ENCODE results near the gene CLEC10A.

GRCh38 chr17:7081341-7082062, 1.5 kb upstream of the CLEC10A start:
- TF ChIP-seq POLR2A (IDR thresholded peaks at IDR 0.05) = no peak
- TF ChIP-seq CTCF (IDR thresholded peaks at IDR 0.05) = no peak

Data from sigmoid colon (tissue), 3 donors.